Neural progenitor cell (in vitro differentiated cells): ENCODE measurements around the gene COL4A4. TPM values are rescaled to one million over a fixed set of nuclear protein-coding genes. Genes with fewer than 3 reads are reported as not detected.

ENCODE experiments used
- DNase-seq: peaks from one replicate; pipeline ENCODE4 v3.0.0-alpha.2; 2016; ENCODE audit warnings: low spot score
- H2AFZ ChIP-seq: fragments of 200-600 bp; sonication (generic); replicated peaks from 2 replicates; pipeline ENCODE4 v1.6.1; 2016; ENCODE audit warnings: antibody characterized with exemption
- H3F3A ChIP-seq: fragments of 200-600 bp; sonication (generic); 2 replicates; pipeline ENCODE4 v1.6.1; 2016; ENCODE audit warnings: antibody characterized with exemption, low read depth
- H3K27ac ChIP-seq: fragments of 200-600 bp; sonication (generic); 2 replicates; pipeline ENCODE4 v1.5.1; 2016; ENCODE audit warnings: mild to moderate bottlenecking
- H3K27me3 ChIP-seq: fragments of 200-600 bp; sonication (generic); 2 replicates; pipeline ENCODE4 v1.6.1; 2016; ENCODE audit warnings: mild to moderate bottlenecking, moderate library complexity
- H3K36me3 ChIP-seq: fragments of 200-600 bp; sonication (generic); 2 replicates; pipeline ENCODE4 v1.5.1; 2016
- H3K4me1 ChIP-seq: fragments of 200-600 bp; sonication (generic); 2 replicates; pipeline ENCODE4 v1.6.1; 2016; ENCODE audit warnings: mixed run types
- H3K4me2 ChIP-seq: fragments of 200-600 bp; sonication (generic); 2 replicates; pipeline ENCODE4 v1.6.1; 2016
- H3K4me3 ChIP-seq: fragments of 200-600 bp; sonication (generic); 2 replicates; pipeline ENCODE4 v1.5.1; 2016
- H3K79me2 ChIP-seq: fragments of 200-600 bp; sonication (generic); 2 replicates; pipeline ENCODE4 v1.6.1; 2016; ENCODE audit warnings: low read depth
- H3K9ac ChIP-seq: fragments of 200-600 bp; sonication (generic); 2 replicates; pipeline ENCODE4 v1.6.1; 2016
- H3K9me3 ChIP-seq: fragments of 200-600 bp; sonication (generic); 2 replicates; pipeline ENCODE4 v1.5.1; 2016; ENCODE audit warnings: low read depth
- H4K20me1 ChIP-seq: fragments of 200-600 bp; sonication (generic); 2 replicates; pipeline ENCODE4 v1.6.1; 2016; ENCODE audit warnings: low read depth
- H3K27ac Mint-ChIP-seq: 3 replicates; pipeline ENCODE4 v1.8.0; 2021; ENCODE audit warnings: mixed read lengths
- H3K27me3 Mint-ChIP-seq: 2 replicates; pipeline ENCODE4 v1.8.0; 2022; ENCODE audit warnings: low read depth, mild to moderate bottlenecking, inconsistent platforms, moderate library complexity, mixed read lengths; ENCODE audit not compliant: insufficient read depth
- H3K36me3 Mint-ChIP-seq: 3 replicates; pipeline ENCODE4 v1.8.0; 2021; ENCODE audit warnings: mixed read lengths
- H3K4me1 Mint-ChIP-seq: 3 replicates; pipeline ENCODE4 v1.8.0; 2021; ENCODE audit warnings: mixed read lengths
- H3K4me3 Mint-ChIP-seq: 3 replicates; pipeline ENCODE4 v1.8.0; 2021; ENCODE audit warnings: mild to moderate bottlenecking, moderate library complexity, mixed read lengths
- H3K9me3 Mint-ChIP-seq: 3 replicates; pipeline ENCODE4 v1.8.0; 2020; ENCODE audit warnings: mixed read lengths
- CTCF ChIP-seq: fragments of 200-600 bp; sonication (generic); IDR thresholded peaks from 2 replicates; pipeline ENCODE4 v1.5.1; 2017; ENCODE audit warnings: antibody characterized with exemption, mild to moderate bottlenecking
- EZH2 ChIP-seq: fragments of 200-600 bp; sonication (generic); IDR thresholded peaks from 2 replicates; pipeline ENCODE4 v1.6.1; 2017; ENCODE audit warnings: antibody characterized with exemption, mild to moderate bottlenecking, moderate library complexity
- EZH2phosphoT487 ChIP-seq: fragments of 200-600 bp; sonication (generic); IDR thresholded peaks from 2 replicates; pipeline ENCODE4 v1.6.1; 2017; ENCODE audit warnings: antibody characterized with exemption
- total RNA-seq: library from RNA; depleted of rRNA; stranded (reverse); fragments of >200 nt; gene quantifications from 2 replicates; pipeline ENCODE4 v1.2.3, GENCODE V29; 2015; ENCODE audit warnings: low replicate concordance

Gene COL4A4
- total RNA-seq, 1 donor from 2014 or later: 0.60 TPM

- H3K4me1 Mint-ChIP-seq: no peaks in the 10 kb centered on the region
Measured at GRCh38 chr2:227147023-227147422, 17.0 kb downstream of the COL4A4 start.

GRCh38 chr2:227146456-227146855 is 17.5 kb downstream of the COL4A4 start:
- H3K4me1 ChIP-seq: no peaks in the 10 kb centered on the region
- H3K79me2 ChIP-seq: no peaks in the 10 kb centered on the region
- Mint-ChIP-seq H3K27me3 (peaks cover 2% of the 10 kb centered on the region), H3K27ac (no peak overlapping the region), H3K36me3 (no peaks in the 10 kb centered on the region), H3K9me3 (peaks cover 5% of the 10 kb centered on the region), H3K4me3 (no peak overlapping the region), H3K4me1 (no peaks in the 10 kb centered on the region)
- no peak overlapping the region for H3K4me2 ChIP-seq
- H3K9ac ChIP-seq: no peak overlapping the region
- H3F3A ChIP-seq: no peaks in the 10 kb centered on the region
- TF ChIP-seq EZH2: no peak
- TF ChIP-seq EZH2phosphoT487: no peak
- no peak for TF ChIP-seq CTCF
- no peak overlapping the region for H3K27ac ChIP-seq
- H4K20me1 ChIP-seq: no peaks in the 10 kb centered on the region
- no peak overlapping the region for H3K4me3 ChIP-seq
- H3K9me3 ChIP-seq: peaks cover 5% of the 10 kb centered on the region
- no peak for DNase-seq
- H3K36me3 ChIP-seq: no peaks in the 10 kb centered on the region
- no peaks in the 10 kb centered on the region for H3K27me3 ChIP-seq
- H2AFZ ChIP-seq: no peak overlapping the region

More at GRCh38 chr2:227147023-227147422, 17.0 kb downstream of the COL4A4 start:
- H3K27me3 Mint-ChIP-seq: peaks cover 2% of the 10 kb centered on the region
- no peaks in the 10 kb centered on the region for H3K36me3 Mint-ChIP-seq
- Histone ChIP-seq H3K27me3 (no peaks in the 10 kb centered on the region), H3K36me3 (no peaks in the 10 kb centered on the region), H3K9me3 (peaks cover 5% of the 10 kb centered on the region), H4K20me1 (no peaks in the 10 kb centered on the region), H3F3A (no peaks in the 10 kb centered on the region), H2AFZ (no peak overlapping the region), H3K79me2 (no peaks in the 10 kb centered on the region), H3K27ac (no peak overlapping the region), H3K4me3 (no peak overlapping the region), H3K4me1 (no peaks in the 10 kb centered on the region), H3K9ac (no peak overlapping the region), H3K4me2 (no peak overlapping the region)
- H3K27ac Mint-ChIP-seq: no peak overlapping the region
- H3K9me3 Mint-ChIP-seq: peaks cover 5% of the 10 kb centered on the region
- no peak for TF ChIP-seq EZH2phosphoT487
- TF ChIP-seq EZH2: no peak
- no peak for TF ChIP-seq CTCF
- no peak for DNase-seq
- no peak overlapping the region for H3K4me3 Mint-ChIP-seq

- Histone ChIP-seq H2AFZ (no peak overlapping the region), H4K20me1 (no peaks in the 10 kb centered on the region), H3K4me1 (no peaks in the 10 kb centered on the region), H3K27ac (no peak overlapping the region), H3K79me2 (no peaks in the 10 kb centered on the region), H3K4me2 (no peak overlapping the region), H3F3A (no peaks in the 10 kb centered on the region), H3K9ac (no peak overlapping the region), H3K9me3 (peaks cover 5% of the 10 kb centered on the region), H3K27me3 (no peaks in the 10 kb centered on the region), H3K4me3 (no peak overlapping the region), H3K36me3 (no peaks in the 10 kb centered on the region)
- TF ChIP-seq CTCF: no peak
- no peak for TF ChIP-seq EZH2
- TF ChIP-seq EZH2phosphoT487: no peak
- Mint-ChIP-seq H3K27me3 (no peaks in the 10 kb centered on the region), H3K4me1 (no peaks in the 10 kb centered on the region), H3K27ac (no peak overlapping the region), H3K9me3 (peaks cover 3% of the 10 kb centered on the region), H3K4me3 (no peak overlapping the region), H3K36me3 (no peaks in the 10 kb centered on the region)
- no peak for DNase-seq
Measured at GRCh38 chr2:227143895-227144294, 20.1 kb downstream of the COL4A4 start.
